DMS79 treated with DMSO at 0.1 percent for 48 hours (cell line): ENCODE results near the gene ZDHHC24.

ENCODE experiments used
- DNase-seq: peaks from one replicate; lab custom pipeline; 2025; lab: John Stamatoyannopoulos, UW

The ZDHHC24 gene

DNA sequence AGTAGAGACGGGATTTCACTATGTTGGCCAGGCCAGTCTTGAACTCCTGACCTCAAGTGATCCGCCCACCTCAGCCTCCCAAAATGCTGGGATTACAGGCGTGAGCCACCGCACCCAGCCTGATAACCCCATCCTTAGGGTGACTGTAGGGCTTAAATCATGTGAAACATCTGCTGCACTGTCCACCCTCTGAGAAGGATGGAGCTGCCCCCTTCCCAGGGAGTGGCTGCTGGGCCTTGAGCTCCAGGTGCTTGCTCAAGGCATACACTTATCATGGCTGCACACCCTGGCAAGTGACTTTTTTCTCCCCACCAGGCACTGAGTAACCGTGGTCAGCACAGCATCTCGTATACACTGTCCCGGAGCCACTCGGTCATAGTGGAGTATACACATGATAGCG, 73.8 kb downstream of the ZDHHC24 start:
- no peak for DNase-seq

DNA sequence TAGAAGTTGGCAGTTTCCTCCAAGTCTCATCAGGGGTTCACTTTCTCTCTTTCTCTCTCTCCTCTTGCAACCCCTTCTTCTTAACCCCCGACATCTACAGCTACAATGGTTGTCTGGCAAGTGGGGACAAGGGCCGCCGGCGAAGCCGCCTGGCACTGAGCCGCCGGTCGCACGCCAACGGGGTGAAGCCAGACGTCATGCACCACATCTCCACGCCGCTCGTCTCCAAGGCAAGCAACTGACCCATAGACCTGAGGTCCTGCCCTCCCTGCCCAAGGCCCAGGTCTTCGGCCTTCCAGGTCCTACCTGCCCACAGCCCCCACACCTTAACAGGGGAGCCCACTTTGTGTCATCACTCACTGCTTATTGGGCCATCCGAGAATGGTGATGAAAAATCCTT, 74.7 kb downstream of the ZDHHC24 start:
- no peak for DNase-seq
